ENCODE results near the gene JMJD1C. TPM values are rescaled to one million over a fixed set of nuclear protein-coding genes. Genes with fewer than 3 reads are reported as not detected.
"Not testable (repeated sequence)": the region's sequence is repeated elsewhere in the genome, so short reads cannot be mapped to it uniquely, and the experiment has no call there.

Gene JMJD1C
- total and polyA plus RNA-seq, 3 donors from 2014 or later = 29.7 to 111 (median 94.6) TPM

DNA sequence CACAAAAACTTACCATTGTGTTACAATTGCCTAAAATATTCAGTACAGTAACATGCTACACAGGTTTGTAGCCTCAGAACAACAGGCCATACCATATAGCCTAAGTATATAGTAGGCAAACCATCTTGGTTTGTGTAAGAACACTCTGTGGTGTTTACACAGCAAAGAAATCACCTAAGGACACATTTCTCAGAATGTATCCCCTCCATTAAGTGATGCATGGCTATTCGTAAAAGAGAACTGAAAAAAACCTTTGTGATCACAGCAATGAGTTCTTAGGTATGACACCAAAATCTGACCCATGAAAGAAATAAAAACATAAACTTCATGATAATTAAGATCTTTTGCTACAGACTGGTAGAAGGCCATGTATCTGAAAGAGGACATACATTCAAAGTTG lies 121.5 kb downstream of the JMJD1C start:
- Histone ChIP-seq H3K4me3 (no peak overlapping the region), H3K4me1 (no peaks in the 10 kb centered on the region), H3K9me3 (no peaks in the 10 kb centered on the region), H3K27ac (no peak overlapping the region), H3K36me3 (ENCODE audit: low read depth, missing control alignments) (no peaks in the 10 kb centered on the region), H3K27me3 (no peaks in the 10 kb centered on the region)
- 87 to 100% methylated on average over 1 of the region's 1 CpG for WGBS, 2 donors
- no peak for TF ChIP-seq POLR2A (IDR thresholded peaks at IDR 0.05)
- TF ChIP-seq, protein P1, sequence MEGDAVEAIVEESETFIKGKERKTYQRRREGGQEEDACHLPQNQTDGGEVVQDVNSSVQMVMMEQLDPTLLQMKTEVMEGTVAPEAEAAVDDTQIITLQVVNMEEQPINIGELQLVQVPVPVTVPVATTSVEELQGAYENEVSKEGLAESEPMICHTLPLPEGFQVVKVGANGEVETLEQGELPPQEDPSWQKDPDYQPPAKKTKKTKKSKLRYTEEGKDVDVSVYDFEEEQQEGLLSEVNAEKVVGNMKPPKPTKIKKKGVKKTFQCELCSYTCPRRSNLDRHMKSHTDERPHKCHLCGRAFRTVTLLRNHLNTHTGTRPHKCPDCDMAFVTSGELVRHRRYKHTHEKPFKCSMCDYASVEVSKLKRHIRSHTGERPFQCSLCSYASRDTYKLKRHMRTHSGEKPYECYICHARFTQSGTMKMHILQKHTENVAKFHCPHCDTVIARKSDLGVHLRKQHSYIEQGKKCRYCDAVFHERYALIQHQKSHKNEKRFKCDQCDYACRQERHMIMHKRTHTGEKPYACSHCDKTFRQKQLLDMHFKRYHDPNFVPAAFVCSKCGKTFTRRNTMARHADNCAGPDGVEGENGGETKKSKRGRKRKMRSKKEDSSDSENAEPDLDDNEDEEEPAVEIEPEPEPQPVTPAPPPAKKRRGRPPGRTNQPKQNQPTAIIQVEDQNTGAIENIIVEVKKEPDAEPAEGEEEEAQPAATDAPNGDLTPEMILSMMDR (IDR thresholded peaks at IDR 0.05) = no peak
- no peak for DNase-seq
- intact Hi-C loops (cut with DNase I; ENCODE audit: low total_unique reads) = no loop called here

DNA sequence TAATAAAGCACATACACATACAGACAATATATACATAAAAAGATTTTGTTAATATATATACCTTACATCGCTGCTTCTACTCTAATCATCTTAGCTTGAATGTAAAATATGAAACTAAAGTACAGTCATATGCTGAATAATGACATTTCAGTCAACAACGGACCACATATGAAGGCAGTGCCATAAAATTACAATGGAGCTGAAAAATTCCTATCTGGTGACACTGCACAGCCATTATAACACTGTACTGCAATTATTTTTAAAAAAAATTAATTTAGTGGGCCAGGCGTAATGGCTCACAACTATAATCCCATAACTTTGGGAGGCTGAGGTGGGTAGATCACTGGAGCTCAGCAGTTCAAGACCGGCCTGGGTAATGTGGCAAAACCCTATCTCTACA lies 122.3 kb downstream of the JMJD1C start:
- H3K4me3 ChIP-seq = no peak overlapping the region
- no peak for DNase-seq
- H3K9me3 ChIP-seq = no peaks in the 10 kb centered on the region
- no peaks in the 10 kb centered on the region for H3K27me3 ChIP-seq
- intact Hi-C loops (cut with DNase I; ENCODE audit: low total_unique reads) = no loop called here
- H3K4me1 ChIP-seq = no peaks in the 10 kb centered on the region
- no peak for TF ChIP-seq POLR2A (IDR thresholded peaks at IDR 0.05)
- TF ChIP-seq, protein P1 (IDR thresholded peaks at IDR 0.05) = no peak
- H3K27ac ChIP-seq = no peak overlapping the region
- no peaks in the 10 kb centered on the region for H3K36me3 ChIP-seq (ENCODE audit: low read depth, missing control alignments)
- WGBS, 2 donors = 96 to 97% methylated on average over 4 of the region's 4 CpGs

DNA sequence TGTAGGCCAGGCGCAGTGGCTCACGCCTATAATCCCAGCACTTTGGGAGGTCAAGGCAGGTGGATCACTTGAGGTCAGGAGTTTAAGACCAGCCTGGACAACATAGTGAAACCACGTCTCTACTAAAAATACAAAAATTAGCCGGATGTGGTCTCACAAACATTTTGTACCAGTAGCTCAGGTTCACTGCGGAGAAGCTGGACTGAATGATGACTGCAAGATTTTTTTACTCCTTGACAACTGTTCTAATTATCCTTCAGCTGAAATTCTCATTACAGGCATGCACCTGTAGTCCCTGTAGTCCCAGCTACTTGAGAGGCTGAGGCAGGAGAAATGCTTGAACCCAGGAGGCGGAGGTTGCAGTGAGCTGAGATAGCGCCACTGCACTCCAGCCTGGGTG lies 126.1 kb downstream of the JMJD1C start:
- H3K27me3 ChIP-seq; DNase-seq; H3K27ac ChIP-seq; H3K36me3 ChIP-seq (ENCODE audit: low read depth, missing control alignments); H3K4me3 ChIP-seq; intact Hi-C loops (cut with DNase I; ENCODE audit: low total_unique reads); H3K9me3 ChIP-seq; H3K4me1 ChIP-seq: not testable (repeated sequence)
- 92 to 94% methylated on average over 7 of the region's 7 CpGs for WGBS, 2 donors

DNA sequence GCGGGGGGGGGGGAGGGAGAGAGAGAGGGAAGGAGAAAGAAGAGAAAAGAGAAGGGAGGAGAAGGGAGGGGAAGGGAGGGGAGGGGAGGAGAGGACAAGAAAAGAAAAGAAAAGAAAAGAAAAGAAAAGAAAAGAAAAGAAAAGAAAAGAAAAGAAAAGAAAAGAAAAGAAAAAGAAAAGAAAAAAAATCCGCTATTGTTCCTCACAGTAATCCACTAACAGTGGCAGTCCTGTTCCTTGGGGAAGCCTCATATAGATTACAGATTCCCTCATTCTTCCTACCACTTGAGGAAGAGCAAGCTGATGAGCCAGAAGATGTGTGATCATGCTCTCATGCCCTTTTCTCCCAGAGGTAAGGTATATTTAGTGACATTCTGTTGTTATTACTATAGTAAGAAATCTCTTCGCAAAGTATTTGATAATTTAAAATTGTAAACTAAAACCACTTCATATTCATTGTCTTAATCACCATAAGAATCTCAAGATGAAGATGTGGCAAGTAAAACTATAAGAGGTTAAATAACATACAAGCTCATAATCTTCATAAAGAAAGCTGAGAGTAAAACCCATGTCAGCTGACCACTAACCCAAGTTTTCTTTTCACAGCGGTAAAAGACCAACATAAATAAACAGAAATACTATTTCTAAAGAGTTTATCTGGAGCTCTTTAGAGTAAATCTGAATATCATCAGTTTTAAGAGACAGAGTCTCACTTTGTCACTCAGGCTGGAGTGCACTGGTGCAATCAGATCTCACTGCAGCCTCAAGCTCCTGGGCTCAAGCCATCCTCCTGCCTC lies 128.1 kb downstream of the JMJD1C start:
- Histone ChIP-seq H3K27ac (no peak overlapping the region), H3K36me3 (ENCODE audit: low read depth, missing control alignments) (no peaks in the 10 kb centered on the region), H3K27me3 (no peaks in the 10 kb centered on the region), H3K4me3 (no peak overlapping the region), H3K4me1 (no peaks in the 10 kb centered on the region), H3K9me3 (no peaks in the 10 kb centered on the region)
- 92 to 98% methylated on average over 4 of the region's 4 CpGs for WGBS, 2 donors
- intact Hi-C loops (cut with DNase I; ENCODE audit: low total_unique reads) = no loop called here
- no peak for DNase-seq
- TF ChIP-seq, protein P1 (IDR thresholded peaks at IDR 0.05) = no peak
- TF ChIP-seq POLR2A (IDR thresholded peaks at IDR 0.05) = no peak

DNA sequence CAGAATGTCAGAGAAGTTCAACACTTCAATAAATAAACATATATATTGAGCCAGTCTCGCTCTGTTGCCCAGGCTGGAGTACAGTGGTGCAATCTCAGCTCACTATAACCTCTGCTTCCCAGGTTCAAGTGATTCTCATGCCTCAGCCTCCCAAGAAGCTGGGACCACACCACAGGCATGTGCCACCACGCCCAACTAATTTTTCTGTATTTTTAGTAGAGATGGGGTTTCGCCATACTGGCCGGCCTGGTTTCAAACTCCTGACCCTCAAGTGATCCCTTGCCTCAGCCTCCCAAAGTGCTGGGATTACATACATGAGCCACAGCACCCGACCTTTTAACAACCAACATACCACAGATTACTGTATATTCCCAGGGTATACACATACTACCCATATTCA lies 134.2 kb downstream of the JMJD1C start:
- 93 to 97% methylated on average over 5 of the region's 5 CpGs for WGBS, 2 donors
- Histone ChIP-seq H3K36me3 (ENCODE audit: low read depth, missing control alignments) (no peaks in the 10 kb centered on the region), H3K4me1 (no peaks in the 10 kb centered on the region), H3K9me3 (no peaks in the 10 kb centered on the region), H3K27me3 (no peaks in the 10 kb centered on the region), H3K4me3 (no peak overlapping the region), H3K27ac (no peak overlapping the region)
- TF ChIP-seq, protein P1 (IDR thresholded peaks at IDR 0.05) = no peak
- TF ChIP-seq POLR2A (IDR thresholded peaks at IDR 0.05) = no peak
- DNase-seq = no peak
- intact Hi-C loops (cut with DNase I; ENCODE audit: low total_unique reads) = no loop called here
